ENCODE measurements around the gene RAD51B.

DNA sequence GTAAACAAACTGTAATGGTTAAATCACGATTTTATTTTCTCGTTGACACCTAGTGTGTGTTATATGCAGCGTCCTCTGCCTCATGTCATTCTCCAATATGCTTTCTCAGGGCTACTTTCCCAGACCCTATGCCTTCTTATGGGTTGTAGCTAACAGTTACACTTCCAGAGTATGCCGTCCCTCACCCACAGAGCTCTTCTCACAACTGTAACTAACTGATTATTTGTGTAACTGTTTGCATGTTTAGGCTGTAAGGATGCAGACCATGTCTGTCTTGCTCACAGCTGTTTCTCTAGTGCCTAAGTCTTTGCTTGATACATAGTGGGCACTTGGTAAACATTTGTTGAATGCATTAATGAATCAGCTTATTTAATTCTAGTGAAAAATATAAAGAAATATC is 555.8 kb downstream of the RAD51B start:
- TF ChIP-seq, protein P1, sequence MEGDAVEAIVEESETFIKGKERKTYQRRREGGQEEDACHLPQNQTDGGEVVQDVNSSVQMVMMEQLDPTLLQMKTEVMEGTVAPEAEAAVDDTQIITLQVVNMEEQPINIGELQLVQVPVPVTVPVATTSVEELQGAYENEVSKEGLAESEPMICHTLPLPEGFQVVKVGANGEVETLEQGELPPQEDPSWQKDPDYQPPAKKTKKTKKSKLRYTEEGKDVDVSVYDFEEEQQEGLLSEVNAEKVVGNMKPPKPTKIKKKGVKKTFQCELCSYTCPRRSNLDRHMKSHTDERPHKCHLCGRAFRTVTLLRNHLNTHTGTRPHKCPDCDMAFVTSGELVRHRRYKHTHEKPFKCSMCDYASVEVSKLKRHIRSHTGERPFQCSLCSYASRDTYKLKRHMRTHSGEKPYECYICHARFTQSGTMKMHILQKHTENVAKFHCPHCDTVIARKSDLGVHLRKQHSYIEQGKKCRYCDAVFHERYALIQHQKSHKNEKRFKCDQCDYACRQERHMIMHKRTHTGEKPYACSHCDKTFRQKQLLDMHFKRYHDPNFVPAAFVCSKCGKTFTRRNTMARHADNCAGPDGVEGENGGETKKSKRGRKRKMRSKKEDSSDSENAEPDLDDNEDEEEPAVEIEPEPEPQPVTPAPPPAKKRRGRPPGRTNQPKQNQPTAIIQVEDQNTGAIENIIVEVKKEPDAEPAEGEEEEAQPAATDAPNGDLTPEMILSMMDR (IDR thresholded peaks at IDR 0.05) = no peak
- no peak for TF ChIP-seq POLR2A (IDR thresholded peaks at IDR 0.05)
- TF ChIP-seq EP300 (IDR thresholded peaks at IDR 0.05) = no peak
